K562 (cell line): ENCODE measurements around the gene DNAJC1. TPM values are rescaled to one million over a fixed set of nuclear protein-coding genes. Genes with fewer than 3 reads are reported as not detected.

Experiments used
- CBX2 ChIP-seq: fragments of 200-600 bp; sonication (generic); IDR thresholded peaks from one replicate; pipeline ENCODE4 v1.6.1; 2012; ENCODE audit warnings: mild to moderate bottlenecking, low read length, inconsistent platforms; ENCODE audit not compliant: insufficient read depth, poor library complexity, severe bottlenecking
- HSF4 ChIP-seq: fragments of 250-450 bp; sonication (Bioruptor Pico); IDR thresholded peaks from 2 replicates; pipeline ENCODE4 v2.1.2; 2022; ENCODE audit warnings: mild to moderate bottlenecking, moderate library complexity, borderline replicate concordance
- IRF9 ChIP-seq: fragments of 450-650 bp; IDR thresholded peaks from 2 replicates; pipeline ENCODE4 v1.6.1; 2016; ENCODE audit warnings: missing biosample characterization, missing genetic modification characterization
- KAT7 ChIP-seq: sonication (generic); formaldehyde crosslinking; IDR thresholded peaks from 2 replicates; pipeline ENCODE4 v1.8.0; 2022; ENCODE audit warnings: missing genetic modification reagents, mild to moderate bottlenecking, borderline replicate concordance
- KDM5B ChIP-seq: fragments of 200-600 bp; sonication (generic); IDR thresholded peaks from 2 replicates; pipeline ENCODE4 v1.6.1; 2012; ENCODE audit warnings: low read depth, mild to moderate bottlenecking, moderate library complexity, low read length, control low read depth, inconsistent platforms; ENCODE audit not compliant: insufficient replicate concordance
- LARP7 ChIP-seq: fragments of 450-650 bp; IDR thresholded peaks from 2 replicates; pipeline ENCODE4 v1.6.1; 2016
- MEIS2 ChIP-seq: fragments of 450-650 bp; IDR thresholded peaks from 2 replicates; pipeline ENCODE4 v1.6.1; 2014; ENCODE audit warnings: mild to moderate bottlenecking; ENCODE audit not compliant: partially characterized antibody
- NELFE ChIP-seq: IDR thresholded peaks from 2 replicates; pipeline ENCODE4 v1.6.1; 2011; ENCODE audit warnings: mild to moderate bottlenecking; ENCODE audit not compliant: insufficient read depth, insufficient read length
- SAP30 ChIP-seq: fragments of 200-600 bp; sonication (generic); IDR thresholded peaks from 2 replicates; pipeline ENCODE4 v1.6.1; 2012; ENCODE audit warnings: borderline replicate concordance, low read depth, mild to moderate bottlenecking, moderate library complexity, low read length, control low read depth, inconsistent platforms; ENCODE audit not compliant: insufficient read depth, poor library complexity, severe bottlenecking
- TCF3 ChIP-seq: sonication (generic); formaldehyde crosslinking; IDR thresholded peaks from 2 replicates; pipeline ENCODE4 v1.4.0; 2020; ENCODE audit warnings: mild to moderate bottlenecking, missing genetic modification reagents
- ZNF431 ChIP-seq: sonication (generic); formaldehyde crosslinking; IDR thresholded peaks from 2 replicates; pipeline ENCODE4 v1.8.0; 2022; ENCODE audit warnings: mild to moderate bottlenecking, missing genetic modification reagents
- polyA plus RNA-seq, 8 experiments: library from polyadenylated mRNA; depleted of rRNA in 4 of 8; stranded (reverse) in 5 of 8; unstranded in 3 of 8; fragments of >200 nt; fragmentation: Nextera tagmentation in 2 of 8; fragmentation: Illumina TruSeq in 1 of 8; extraction: Ambion mirVana in 2 of 8; extraction: Trizol in 1 of 8; gene quantifications; 2 replicates each; pipeline versions ENCODE4 v1.2.1 to v1.2.3, GENCODE V29; 2011 to 2014; ENCODE audit warnings: inconsistent platforms in 1 of 8, missing spikeins in 1 of 8
- total RNA-seq, 7 experiments: library from RNA; depleted of rRNA in 6 of 7; stranded (reverse); fragments of >200 nt in 6 of 7; fragmentation: Illumina TruSeq in 2 of 7; extraction: Trizol in 2 of 7; gene quantifications; 2 replicates each; pipeline versions ENCODE4 v1.2.1 to v1.2.3, GENCODE V29; 2011 to 2021; ENCODE audit warnings: low replicate concordance in 1 of 7
- TF ChIP-seq, protein P1 (sequence below): fragments of 250-450 bp; sonication (Bioruptor Pico); IDR thresholded peaks from 2 replicates; pipeline ENCODE4 v1.4.0; 2020

The DNAJC1 gene
- total and polyA plus RNA-seq, 9 of the 15 experiments (the other 6 are each of a cell fraction or from before 2014, with no cell fraction given): 5.4 to 77.6 (median 40.3) TPM

- TF ChIP-seq, protein P1, sequence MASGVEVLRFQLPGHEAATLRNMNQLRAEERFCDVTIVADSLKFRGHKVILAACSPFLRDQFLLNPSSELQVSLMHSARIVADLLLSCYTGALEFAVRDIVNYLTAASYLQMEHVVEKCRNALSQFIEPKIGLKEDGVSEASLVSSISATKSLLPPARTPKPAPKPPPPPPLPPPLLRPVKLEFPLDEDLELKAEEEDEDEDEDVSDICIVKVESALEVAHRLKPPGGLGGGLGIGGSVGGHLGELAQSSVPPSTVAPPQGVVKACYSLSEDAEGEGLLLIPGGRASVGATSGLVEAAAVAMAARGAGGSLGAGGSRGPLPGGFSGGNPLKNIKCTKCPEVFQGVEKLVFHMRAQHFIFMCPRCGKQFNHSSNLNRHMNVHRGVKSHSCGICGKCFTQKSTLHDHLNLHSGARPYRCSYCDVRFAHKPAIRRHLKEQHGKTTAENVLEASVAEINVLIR (CRISPR knock-in tag): no peak
- TF ChIP-seq ZNF431 (CRISPR knock-in tag) (no peak), SAP30 (no peak), IRF9 (tag) (no peak), CBX2 (no peak), NELFE (no peak), HSF4 (CRISPR knock-in tag) (no peak), KAT7 (CRISPR knock-in tag) (no peak), TCF3 (CRISPR knock-in tag) (peak; percentile 76), LARP7 (no peak), KDM5B (no peak), MEIS2 (no peak)
These were observed 41.7 kb downstream of the DNAJC1 start (continued) for GRCh38 chr10:21961847-21962246.
